GM19099 (cell line): ENCODE results near the gene GAS2L2.

Source experiments
- POLR2A ChIP-seq: IDR thresholded peaks from 3 replicates; pipeline ENCODE4 v1.6.1; 2011; ENCODE audit warnings: low read depth; ENCODE audit not compliant: insufficient read length; ENCODE audit errors: extremely low read depth

GAS2L2 gene

DNA sequence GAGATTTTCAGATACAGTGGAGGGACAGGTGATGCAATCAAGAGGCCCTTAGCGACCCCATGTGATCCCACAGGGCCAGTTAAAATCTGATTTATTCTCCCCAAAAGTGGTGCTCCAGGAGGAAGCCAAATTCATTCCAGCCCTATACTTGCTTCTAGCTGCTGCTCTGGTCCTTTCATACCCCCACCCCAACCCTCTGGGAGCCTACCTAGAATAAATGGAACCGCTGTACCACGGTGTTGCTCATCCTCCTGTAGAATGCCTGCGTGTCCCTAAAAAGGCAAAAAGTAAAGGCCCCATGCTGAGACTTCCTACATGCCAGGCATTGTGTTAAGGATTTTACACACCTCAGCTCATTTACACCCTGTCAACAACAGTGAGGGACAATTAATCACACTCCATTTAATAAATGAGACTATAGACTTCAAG lies 23.6 kb downstream of the GAS2L2 start:
- TF ChIP-seq POLR2A: no peak

DNA sequence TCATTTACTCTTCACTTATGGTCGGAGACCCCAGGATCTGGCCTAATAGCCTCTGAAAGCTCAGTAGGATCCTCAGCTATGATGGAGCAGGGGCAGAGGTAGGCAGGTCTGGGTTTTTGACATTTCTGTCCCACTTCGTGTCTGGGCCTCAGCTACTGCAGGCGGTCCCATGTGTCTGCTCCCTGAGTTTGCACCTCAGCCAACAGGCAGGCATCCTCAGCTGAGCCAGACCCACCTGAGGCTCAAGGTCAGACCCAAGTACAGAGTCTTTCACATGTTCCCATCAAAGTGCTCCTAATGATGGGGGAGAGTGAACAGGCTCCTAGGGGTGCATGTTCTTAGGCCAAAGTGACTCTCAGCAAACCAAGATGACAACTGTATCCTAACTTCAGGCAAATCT lies 24.5 kb downstream of the GAS2L2 start:
- no peak for TF ChIP-seq POLR2A

GRCh38 chr17:35727635-35728034 lies 25.4 kb downstream of the GAS2L2 start:
- TF ChIP-seq POLR2A: no peak

GRCh38 chr17:35726953-35727460 lies 26.0 kb downstream of the GAS2L2 start:
- TF ChIP-seq POLR2A: no peak

GRCh38 chr17:35726127-35726952 lies 26.7 kb downstream of the GAS2L2 start:
- TF ChIP-seq POLR2A: no peak

DNA sequence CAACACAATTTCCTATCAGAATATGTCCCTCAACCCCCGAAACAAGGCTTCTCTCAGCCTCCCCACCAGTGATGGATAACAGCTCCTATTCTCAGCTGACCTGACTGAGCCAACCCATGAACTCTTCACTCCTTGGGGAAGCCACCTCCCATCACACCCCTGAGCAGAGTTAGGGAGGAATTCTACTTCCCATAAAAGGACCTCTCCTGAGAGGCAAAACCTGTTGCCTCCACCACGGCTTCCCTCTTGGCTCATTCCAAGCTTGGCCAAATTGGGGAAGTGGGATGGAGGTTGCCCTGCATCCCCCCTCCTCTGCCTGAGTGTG lies 27.3 kb downstream of the GAS2L2 start:
- TF ChIP-seq POLR2A: no peak

- TF ChIP-seq POLR2A: no peak
These were observed 28.0 kb downstream of the GAS2L2 start for GRCh38 chr17:35725058-35725457.

GRCh38 chr17:35723735-35724134 lies 29.3 kb downstream of the GAS2L2 start:
- TF ChIP-seq POLR2A: no peak

- TF ChIP-seq POLR2A: no peak
These were observed 35.6 kb downstream of the GAS2L2 start for GRCh38 chr17:35717475-35717874.

DNA sequence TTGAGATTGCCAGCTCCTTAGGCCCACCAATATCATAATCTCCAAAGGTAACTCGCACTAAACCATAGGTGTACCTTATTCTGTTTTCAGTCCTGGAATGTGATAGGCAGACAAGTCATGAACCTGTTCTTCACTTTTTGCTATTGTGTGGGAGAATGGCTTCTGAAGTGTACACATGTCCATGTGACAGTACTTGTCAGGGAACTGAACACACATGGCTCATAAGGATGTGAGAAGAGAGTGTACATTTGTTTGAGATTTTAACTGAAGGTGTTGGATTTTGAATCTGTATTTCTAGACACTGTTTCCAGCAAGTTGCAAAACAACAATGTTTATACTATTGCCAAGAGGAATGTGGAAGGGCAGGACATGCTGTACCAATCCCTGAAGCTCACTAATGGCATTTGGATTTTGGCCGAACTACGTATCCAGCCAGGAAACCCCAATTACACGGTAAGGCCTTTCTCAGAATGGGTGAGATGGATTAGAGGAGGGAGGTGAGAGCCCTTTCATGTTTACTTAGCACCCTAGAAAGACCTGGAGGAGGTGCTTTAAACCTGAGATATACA lies 36.1 kb downstream of the GAS2L2 start:
- TF ChIP-seq POLR2A: no peak

GRCh38 chr17:35716173-35716572 lies 36.9 kb downstream of the GAS2L2 start:
- TF ChIP-seq POLR2A: no peak

DNA sequence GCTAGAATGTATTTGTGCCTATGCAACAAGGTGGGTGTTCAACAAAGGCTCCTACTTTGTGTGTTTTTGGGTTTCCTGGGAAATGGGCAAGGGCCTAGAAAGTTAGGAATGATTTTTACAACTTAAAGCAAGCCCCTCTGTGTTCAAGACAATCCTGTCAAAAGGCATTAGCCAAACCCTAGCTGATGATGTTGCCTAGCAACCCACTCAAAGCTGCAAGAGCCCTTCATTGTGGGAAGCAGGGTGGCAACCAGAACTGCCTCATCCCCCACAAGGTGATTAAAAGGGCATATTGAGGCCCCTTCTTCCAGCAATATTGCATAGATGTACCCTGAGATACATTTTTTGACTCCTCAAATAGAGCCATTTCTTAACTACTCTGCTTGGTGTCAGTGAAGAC lies 37.6 kb downstream of the GAS2L2 start:
- no peak for TF ChIP-seq POLR2A

DNA sequence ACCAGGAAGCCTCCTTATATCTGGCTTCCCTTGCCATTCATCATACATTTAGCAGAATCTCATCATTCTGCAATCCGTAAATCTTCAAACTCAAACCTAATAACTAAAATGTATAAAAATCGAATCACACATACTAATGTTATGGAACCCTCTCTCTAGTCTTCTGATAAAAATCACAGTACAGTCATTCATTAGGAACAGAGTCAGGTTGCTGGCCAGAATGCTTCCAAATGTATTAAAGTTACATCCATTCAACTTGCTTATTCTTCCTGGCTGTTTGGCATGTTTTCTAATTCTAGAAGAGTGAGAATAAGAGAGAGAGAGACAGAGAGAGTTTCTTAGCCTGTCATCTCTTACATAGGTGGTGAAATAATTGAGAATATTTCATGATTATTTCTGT lies 38.1 kb downstream of the GAS2L2 start:
- no peak for TF ChIP-seq POLR2A

DNA sequence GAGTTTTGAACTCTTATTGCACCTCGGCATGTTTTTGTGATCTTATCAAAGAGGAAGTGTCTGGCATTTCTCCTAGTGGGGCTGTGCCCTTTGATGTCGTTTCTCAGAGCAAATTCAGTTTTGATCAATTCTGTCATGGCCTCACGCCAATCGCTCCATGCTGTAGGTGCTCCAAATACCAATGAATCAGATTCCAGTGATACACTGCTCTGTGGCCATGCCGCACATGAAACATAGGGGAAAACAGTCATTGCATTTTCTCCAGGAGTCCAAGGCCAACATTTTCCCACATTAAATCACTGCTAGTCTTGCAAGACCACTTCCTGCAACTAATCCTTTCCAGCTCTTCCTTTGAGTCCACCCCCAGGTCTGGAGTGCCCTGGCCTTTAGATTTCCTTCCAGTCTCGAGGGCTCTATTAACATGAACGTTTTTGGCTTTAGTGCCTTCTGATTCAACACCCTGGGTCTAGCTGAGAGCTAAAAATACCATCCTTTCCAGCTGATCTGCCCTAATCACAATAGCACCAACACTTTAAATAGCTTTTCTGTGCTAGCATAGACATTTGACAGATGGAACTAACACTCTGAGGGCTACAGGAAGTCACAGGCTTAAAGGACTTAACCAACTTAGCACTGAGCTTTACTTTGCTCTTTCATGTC lies 39.8 kb downstream of the GAS2L2 start:
- no peak for TF ChIP-seq POLR2A

DNA sequence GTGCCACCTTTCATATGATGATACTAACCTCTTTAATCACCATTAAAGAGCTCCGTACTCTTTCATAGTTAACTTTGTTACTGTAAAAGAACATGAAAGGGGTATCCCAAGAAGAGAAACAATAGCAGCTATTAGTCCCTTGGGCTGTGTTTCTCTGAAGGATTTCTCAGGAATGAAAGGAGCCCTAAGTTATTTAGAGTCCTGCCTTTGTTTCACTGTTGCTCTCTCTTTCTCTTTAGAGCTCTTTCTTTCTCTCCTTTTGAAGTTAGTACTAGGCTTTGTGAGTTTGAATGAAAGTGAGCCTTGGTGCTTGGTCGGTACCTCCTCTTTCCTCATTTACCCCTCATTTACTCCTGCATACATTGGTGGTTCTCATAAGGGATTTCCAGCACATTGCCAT lies 42.1 kb downstream of the GAS2L2 start:
- TF ChIP-seq POLR2A: no peak

GRCh38 chr17:35709874-35710273 lies 43.2 kb downstream of the GAS2L2 start:
- no peak for TF ChIP-seq POLR2A
